ENCODE data around the gene MAPK1. TPM values are rescaled to one million over a fixed set of nuclear protein-coding genes. Genes with fewer than 3 reads are reported as not detected.
"Not testable (repeated sequence)": the region's sequence is repeated elsewhere in the genome, so short reads cannot be mapped to it uniquely, and the experiment has no call there.

MAPK1 gene
- total RNA-seq, 1 experiment from 2014 or later: 139 TPM

GRCh38 chr22:21898354-21898896 lies 31.0 kb upstream of the MAPK1 start:
- H3K4me1 ChIP-seq (ENCODE audit: insufficient read depth, low read length, poor library complexity, severe bottlenecking): no peaks in the 10 kb centered on the region
- BruUV-seq (replicated peaks): no TSS peak
- POLR2A ChIA-PET (ENCODE audit: low non-redundant PET): no interaction called here
- intact Hi-C loops (cut with micrococcal nuclease; ENCODE audit: unreplicated experiment): no loop called here
- no peaks in the 10 kb centered on the region for H3K27me3 ChIP-seq (replicated peaks; ENCODE audit: insufficient read depth, low read depth, low read length, poor library complexity)
- H3K4me3 ChIP-seq (ENCODE audit: low read depth, low read length, poor library complexity, severe bottlenecking): no peak overlapping the region
- CTCF ChIA-PET: no interaction called here
- DNase-seq (ENCODE audit: low spot score): no peak
- no peak overlapping the region for H3K27ac ChIP-seq (ENCODE audit: low read depth, low read length, poor library complexity, severe bottlenecking)
- no peak for TF ChIP-seq EZH2 (IDR thresholded peaks at IDR 0.05; ENCODE audit: borderline replicate concordance, low read depth, low read length, poor library complexity, severe bottlenecking)
- no peak for TF ChIP-seq CTCF (conservative IDR thresholded peaks at IDR 0.05; ENCODE audit: low read depth, low read length)
- H3K36me3 ChIP-seq (ENCODE audit: insufficient read depth, low read length, poor library complexity, severe bottlenecking): no peaks in the 10 kb centered on the region
- H3K9me3 ChIP-seq (ENCODE audit: low read depth, low read length, poor library complexity, severe bottlenecking): no peaks in the 10 kb centered on the region

- H3K4me3 ChIP-seq (ENCODE audit: low read depth, low read length, poor library complexity, severe bottlenecking): no peak overlapping the region
- TF ChIP-seq EZH2 (IDR thresholded peaks at IDR 0.05; ENCODE audit: borderline replicate concordance, low read depth, low read length, poor library complexity, severe bottlenecking) (no peak), CTCF (conservative IDR thresholded peaks at IDR 0.05; ENCODE audit: low read depth, low read length) (no peak)
- H3K36me3 ChIP-seq (ENCODE audit: insufficient read depth, low read length, poor library complexity, severe bottlenecking): no peaks in the 10 kb centered on the region
- POLR2A ChIA-PET (ENCODE audit: low non-redundant PET): no interaction called here
- CTCF ChIA-PET: no interaction called here
- H3K27ac ChIP-seq (ENCODE audit: low read depth, low read length, poor library complexity, severe bottlenecking): no peak overlapping the region
- intact Hi-C loops (cut with micrococcal nuclease; ENCODE audit: unreplicated experiment): no loop called here
- DNase-seq (ENCODE audit: low spot score): no peak
- no peaks in the 10 kb centered on the region for H3K4me1 ChIP-seq (ENCODE audit: insufficient read depth, low read length, poor library complexity, severe bottlenecking)
- H3K9me3 ChIP-seq (ENCODE audit: low read depth, low read length, poor library complexity, severe bottlenecking): no peaks in the 10 kb centered on the region
- no peaks in the 10 kb centered on the region for H3K27me3 ChIP-seq (replicated peaks; ENCODE audit: insufficient read depth, low read depth, low read length, poor library complexity)
- no TSS peak for BruUV-seq (replicated peaks)
Observed at GRCh38 chr22:21896951-21897513, 29.6 kb upstream of the MAPK1 start.

- H3K27me3 ChIP-seq (replicated peaks; ENCODE audit: insufficient read depth, low read depth, low read length, poor library complexity); BruUV-seq (replicated peaks); H3K4me3 ChIP-seq (ENCODE audit: low read depth, low read length, poor library complexity, severe bottlenecking); H3K36me3 ChIP-seq (ENCODE audit: insufficient read depth, low read length, poor library complexity, severe bottlenecking); H3K27ac ChIP-seq (ENCODE audit: low read depth, low read length, poor library complexity, severe bottlenecking); intact Hi-C loops (cut with micrococcal nuclease; ENCODE audit: unreplicated experiment); H3K4me1 ChIP-seq (ENCODE audit: insufficient read depth, low read length, poor library complexity, severe bottlenecking); POLR2A ChIA-PET (ENCODE audit: low non-redundant PET); DNase-seq (ENCODE audit: low spot score); CTCF ChIA-PET; H3K9me3 ChIP-seq (ENCODE audit: low read depth, low read length, poor library complexity, severe bottlenecking): not testable (repeated sequence)
Observed at GRCh38 chr22:21896275-21896674, 28.8 kb upstream of the MAPK1 start.

- no peaks in the 10 kb centered on the region for H3K36me3 ChIP-seq (ENCODE audit: insufficient read depth, low read length, poor library complexity, severe bottlenecking)
- ChIA-PET POLR2A (ENCODE audit: low non-redundant PET) (no interaction called here), CTCF (no interaction called here)
- no TSS peak for BruUV-seq (replicated peaks)
- no peaks in the 10 kb centered on the region for H3K9me3 ChIP-seq (ENCODE audit: low read depth, low read length, poor library complexity, severe bottlenecking)
- no peak for DNase-seq (ENCODE audit: low spot score)
- TF ChIP-seq CTCF (conservative IDR thresholded peaks at IDR 0.05; ENCODE audit: low read depth, low read length): no peak
- TF ChIP-seq EZH2 (IDR thresholded peaks at IDR 0.05; ENCODE audit: borderline replicate concordance, low read depth, low read length, poor library complexity, severe bottlenecking): no peak
- intact Hi-C loops (cut with micrococcal nuclease; ENCODE audit: unreplicated experiment): no loop called here
- no peak overlapping the region for H3K4me3 ChIP-seq (ENCODE audit: low read depth, low read length, poor library complexity, severe bottlenecking)
- no peaks in the 10 kb centered on the region for H3K27me3 ChIP-seq (replicated peaks; ENCODE audit: insufficient read depth, low read depth, low read length, poor library complexity)
- no peaks in the 10 kb centered on the region for H3K4me1 ChIP-seq (ENCODE audit: insufficient read depth, low read length, poor library complexity, severe bottlenecking)
- no peak overlapping the region for H3K27ac ChIP-seq (ENCODE audit: low read depth, low read length, poor library complexity, severe bottlenecking)
Observed at GRCh38 chr22:21894799-21895198, 27.4 kb upstream of the MAPK1 start.
